HCT116 (cell line): ENCODE results near the gene TMEM235. TPM values are rescaled to one million over a fixed set of nuclear protein-coding genes. Genes with fewer than 3 reads are reported as not detected.

Source experiments
- ATAC-seq: fragments of 200-7000 bp; cut with Tn5 transposase; 2 replicates; pipeline ENCODE4 v1.9.1; 2020; ENCODE audit warnings: mild to moderate bottlenecking, moderate library complexity
- BruUV-seq: library from RNA; stranded (reverse); fragments of 400-500 nt; replicated peaks from 2 replicates; lab custom pipeline; 2021; lab: Mats Ljungman, UMichigan
- CTCF ChIA-PET: fragments of 300-600 bp; sonication (Branson Sonifier 250); formaldehyde crosslinking; loops from one replicate; lab custom pipeline; 2021; ENCODE audit warnings: antibody characterized with exemption; lab: Charles Lee
- POLR2A ChIA-PET: fragments of 300-600, 350-600 bp; sonication (Branson Sonifier 250); formaldehyde crosslinking; loops from one replicate; lab custom pipeline; 2021; ENCODE audit warnings: antibody characterized with exemption; lab: Charles Lee
- RAD21 ChIA-PET, 2 experiments: fragments of 300-600 bp; sonication (Branson Sonifier 250); formaldehyde crosslinking; loops; one replicate each; lab custom pipeline; 2023; ENCODE audit warnings: low total read pairs in 2 of 2; ENCODE audit not compliant: uncharacterized antibody in 2 of 2, unreplicated experiment in 2 of 2, low non-redundant PET in 1 of 2; lab: Charles Lee
- DNase-seq: peaks from one replicate; pipeline ENCODE4 v3.0.0-alpha.2; 2010; ENCODE audit warnings: low read depth, low spot score
- H2AFZ ChIP-seq: fragments of 200-600 bp; shearing (Covaris generic), sonication (generic); 2 replicates; pipeline ENCODE4 v1.6.1; 2017; ENCODE audit warnings: low read depth, mixed run types, mixed read lengths, antibody characterized with exemption, low read length; ENCODE audit not compliant: poor library complexity, severe bottlenecking
- H3K27ac ChIP-seq: 2 replicates; pipeline ENCODE4 v1.5.1; 2012; ENCODE audit warnings: low read depth, low read length
- H3K27me3 ChIP-seq: fragments of 200-600 bp; sonication (generic); 2 replicates; pipeline ENCODE4 v1.6.1; 2016; ENCODE audit warnings: mixed run types, low read length, mixed read lengths; ENCODE audit not compliant: insufficient read depth
- H3K36me3 ChIP-seq, 2 experiments: fragments of 200-500 bp in 1 of 2; fragments of 200-600 bp in 1 of 2; sonication (Bioruptor generic) in 1 of 2; sonication (generic) in 1 of 2; 2 replicates each; pipeline versions ENCODE4 v1.5.1 to v1.6.1; 2014 to 2016; ENCODE audit warnings: low read length in 2 of 2, inconsistent platforms in 1 of 2, mixed read lengths in 1 of 2, mixed run types in 1 of 2; ENCODE audit not compliant: insufficient read depth in 2 of 2, control insufficient read depth in 1 of 2
- H3K4me1 ChIP-seq, 2 experiments: fragments of 200-600 bp in 1 of 2; sonication (generic) in 1 of 2; 2 replicates each; pipeline versions ENCODE4 v1.5.1 to v1.6.1; 2012 to 2017; ENCODE audit warnings: low read length in 2 of 2, inconsistent platforms in 1 of 2, mild to moderate bottlenecking in 1 of 2, mixed read lengths in 1 of 2, mixed run types in 1 of 2, moderate library complexity in 1 of 2; ENCODE audit not compliant: insufficient read depth in 2 of 2, control insufficient read depth in 1 of 2
- H3K4me2 ChIP-seq: fragments of 200-600 bp; sonication (generic); 2 replicates; pipeline ENCODE4 v1.6.1; 2017; ENCODE audit warnings: mixed run types, low read length, mixed read lengths
- H3K4me3 ChIP-seq, 2 experiments: fragments of 200-600 bp in 1 of 2; sonication (generic) in 1 of 2; replicated peaks in 1 of 2; 2 replicates each; pipeline ENCODE4 v1.5.1; 2011 to 2016; ENCODE audit warnings: low read length in 2 of 2, control low read depth in 1 of 2, low read depth in 1 of 2, mild to moderate bottlenecking in 1 of 2, mixed read lengths in 1 of 2, mixed run types in 1 of 2
- H3K79me2 ChIP-seq: fragments of 200-600 bp; sonication (generic); 2 replicates; pipeline ENCODE4 v1.6.1; 2017; ENCODE audit warnings: mild to moderate bottlenecking, mixed run types, low read length, moderate library complexity, mixed read lengths; ENCODE audit not compliant: insufficient read depth
- H3K9ac ChIP-seq: fragments of 200-600 bp; sonication (generic); 2 replicates; pipeline ENCODE4 v1.6.1; 2016; ENCODE audit warnings: low read length, mixed read lengths
- H3K9me2 ChIP-seq: fragments of 200-600 bp; sonication (generic), shearing (Covaris generic); 2 replicates; pipeline ENCODE4 v1.6.1; 2017; ENCODE audit warnings: mixed run types, mild to moderate bottlenecking, moderate library complexity; ENCODE audit not compliant: insufficient read depth
- H3K9me3 ChIP-seq, 2 experiments: fragments of 200-500 bp in 1 of 2; fragments of 200-600 bp in 1 of 2; sonication (Bioruptor generic) in 1 of 2; sonication (generic) in 1 of 2; 2 replicates each; pipeline ENCODE4 v1.6.1; 2014 to 2017; ENCODE audit warnings: low read length in 2 of 2, mixed read lengths in 2 of 2, inconsistent platforms in 1 of 2, low read depth in 1 of 2, mild to moderate bottlenecking in 1 of 2, mixed run types in 1 of 2, moderate library complexity in 1 of 2; ENCODE audit not compliant: control insufficient read depth in 1 of 2, insufficient read depth in 1 of 2
- H4K20me1 ChIP-seq: fragments of 200-600 bp; sonication (generic), shearing (Covaris generic); 2 replicates; pipeline ENCODE4 v1.6.1; 2017; ENCODE audit warnings: mixed run types, mild to moderate bottlenecking, moderate library complexity; ENCODE audit not compliant: insufficient read depth
- CBX3 ChIP-seq: IDR thresholded peaks from 2 replicates; pipeline ENCODE4 v1.6.1; 2012; ENCODE audit warnings: low read depth
- CEBPB ChIP-seq: IDR thresholded peaks from 2 replicates; pipeline ENCODE4 v1.6.1; 2012; ENCODE audit warnings: low read depth
- ELF1 ChIP-seq: IDR thresholded peaks from 2 replicates; pipeline ENCODE4 v1.6.1; 2012; ENCODE audit warnings: low read depth, borderline replicate concordance
- EZH2 ChIP-seq: fragments of 200-600 bp; sonication (generic); IDR thresholded peaks from 2 replicates; pipeline ENCODE4 v1.6.1; 2017; ENCODE audit warnings: antibody characterized with exemption, mixed run types
- EZH2phosphoT487 ChIP-seq: fragments of 200-600 bp; IDR thresholded peaks from 2 replicates; pipeline ENCODE4 v1.6.1; 2018; ENCODE audit warnings: antibody characterized with exemption, borderline replicate concordance
- POLR2A ChIP-seq: IDR thresholded peaks from 2 replicates; pipeline ENCODE4 v1.7.0; 2011; ENCODE audit warnings: borderline replicate concordance; ENCODE audit not compliant: insufficient read depth, insufficient read length; ENCODE audit errors: extremely low read depth
- POLR2AphosphoS5 ChIP-seq: IDR thresholded peaks from 2 replicates; pipeline ENCODE4 v1.6.1; 2011; ENCODE audit warnings: mild to moderate bottlenecking, low read depth, low read length, moderate library complexity
- SIN3A ChIP-seq: IDR thresholded peaks from 2 replicates; pipeline ENCODE4 v1.6.1; 2012; ENCODE audit warnings: low read depth
- SRF ChIP-seq: IDR thresholded peaks from 2 replicates; pipeline ENCODE4 v1.6.1; 2012; ENCODE audit warnings: low read depth
- TCF7L2 ChIP-seq: IDR thresholded peaks from 2 replicates; pipeline ENCODE4 v1.7.0; 2011; ENCODE audit warnings: borderline replicate concordance, inconsistent platforms; ENCODE audit not compliant: insufficient read depth, insufficient read length; ENCODE audit errors: extremely low read depth
- YY1 ChIP-seq: IDR thresholded peaks from 2 replicates; pipeline ENCODE4 v1.6.1; 2011; ENCODE audit warnings: low read length, low read depth, moderate library complexity, mild to moderate bottlenecking; ENCODE audit not compliant: insufficient replicate concordance; ENCODE audit errors: extremely low read depth
- intact Hi-C: fragments of 100-400 bp; cut with micrococcal nuclease; formaldehyde crosslinking; loops from 2 replicates; pipeline ENCODE4 v1.10.0; 2022
- total RNA-seq: library from RNA; stranded (reverse); gene quantifications from one replicate; pipeline ENCODE4 v1.2.1, GENCODE V29; 2021; ENCODE audit not compliant: unreplicated experiment
- TF ChIP-seq, protein P1 (sequence below): IDR thresholded peaks from 2 replicates; pipeline ENCODE4 v1.6.1; 2012
- TF ChIP-seq, protein P2 (sequence below): IDR thresholded peaks from 2 replicates; pipeline ENCODE4 v1.6.1; 2012
- TF ChIP-seq, protein P3 (sequence below), 3 experiments: fragments of 200-600 bp in 1 of 3; sonication (generic) in 1 of 3; IDR thresholded peaks in 2 of 3; conservative IDR thresholded peaks in 1 of 3; 2 replicates each; pipeline ENCODE4 v1.5.1; 2012 to 2017; ENCODE audit warnings: low read depth in 2 of 3, low read length in 2 of 3, antibody characterized with exemption in 1 of 3, borderline replicate concordance in 1 of 3, control low read depth in 1 of 3, mild to moderate bottlenecking in 1 of 3, mixed read lengths in 1 of 3, mixed run types in 1 of 3, moderate library complexity in 1 of 3; ENCODE audit not compliant: insufficient read depth in 1 of 3

The TMEM235 gene
- total RNA-seq, 1 experiment from 2014 or later: not detected

DNA sequence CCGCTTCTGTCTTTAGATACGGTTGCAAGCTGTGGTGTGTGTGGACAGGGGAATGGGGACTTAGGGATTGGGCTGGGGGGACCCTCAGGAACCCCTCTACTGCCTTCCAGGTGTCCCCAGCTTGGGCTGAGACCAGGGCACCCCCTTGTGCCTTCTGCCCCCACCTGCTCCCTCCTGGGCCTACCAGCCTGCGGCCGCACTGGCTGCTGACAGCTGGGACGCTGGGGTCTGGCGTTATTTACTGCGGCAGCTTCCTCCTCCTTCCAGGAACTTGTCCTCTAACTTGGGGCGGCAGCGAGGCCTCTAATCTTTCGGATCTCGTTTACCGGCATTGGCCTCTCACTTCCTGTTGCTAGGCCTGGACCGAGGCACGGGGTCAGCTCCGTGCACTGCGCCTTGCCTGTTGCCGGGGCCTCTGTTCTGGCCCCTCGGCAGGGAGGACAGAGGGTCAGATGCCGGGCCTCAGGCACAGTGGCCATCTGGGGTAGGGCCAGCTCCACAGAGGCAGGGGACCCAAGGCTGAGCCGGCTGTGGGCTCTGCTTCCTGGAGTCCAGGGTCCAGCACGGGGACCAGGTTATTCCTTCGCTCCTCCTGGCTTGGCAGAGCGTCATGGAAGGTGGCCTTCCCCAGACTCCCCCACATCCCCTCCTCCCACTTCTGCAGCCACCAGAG, 31.8 kb downstream of the TMEM235 start:
- no TSS peak for BruUV-seq
- Histone ChIP-seq H3K4me1 (no peaks in the 10 kb centered on the region), H3K36me3 (no peaks in the 10 kb centered on the region), H2AFZ (no peak overlapping the region), H3K27ac (no peak overlapping the region), H3K9ac (no peak overlapping the region), H3K4me2 (no peak overlapping the region), H3K4me3 (no peak overlapping the region), H3K9me2 (no peaks in the 10 kb centered on the region), H3K79me2 (no peaks in the 10 kb centered on the region), H4K20me1 (no peaks in the 10 kb centered on the region)
- RAD21 ChIA-PET: no interaction called here
- DNase-seq: no peak
- intact Hi-C loops: no loop called here
- CTCF ChIA-PET: interaction anchor here (1.5 kb wide), 1 partner anchor 12 kb away, joined by 9 read pairs; no protein-coding TSS in a partner anchor
- POLR2A ChIA-PET: interaction anchor here (0.6 kb wide), 1 partner anchor 229 kb away, joined by 5 read pairs; no protein-coding TSS in a partner anchor
- no peak for TF ChIP-seq POLR2AphosphoS5
- no peak for TF ChIP-seq EZH2phosphoT487
- TF ChIP-seq, protein P1, sequence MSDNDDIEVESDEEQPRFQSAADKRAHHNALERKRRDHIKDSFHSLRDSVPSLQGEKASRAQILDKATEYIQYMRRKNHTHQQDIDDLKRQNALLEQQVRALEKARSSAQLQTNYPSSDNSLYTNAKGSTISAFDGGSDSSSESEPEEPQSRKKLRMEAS: no peak
- TF ChIP-seq YY1: no peak
- TF ChIP-seq ELF1: no peak
- no peak for TF ChIP-seq TCF7L2
- no peak for TF ChIP-seq POLR2A
- TF ChIP-seq SRF: no peak
- TF ChIP-seq CEBPB: no peak
- no peak for TF ChIP-seq SIN3A
- no peak for TF ChIP-seq CBX3
- TF ChIP-seq, protein P2, sequence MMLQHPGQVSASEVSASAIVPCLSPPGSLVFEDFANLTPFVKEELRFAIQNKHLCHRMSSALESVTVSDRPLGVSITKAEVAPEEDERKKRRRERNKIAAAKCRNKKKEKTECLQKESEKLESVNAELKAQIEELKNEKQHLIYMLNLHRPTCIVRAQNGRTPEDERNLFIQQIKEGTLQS: no peak
- TF ChIP-seq, protein P3, sequence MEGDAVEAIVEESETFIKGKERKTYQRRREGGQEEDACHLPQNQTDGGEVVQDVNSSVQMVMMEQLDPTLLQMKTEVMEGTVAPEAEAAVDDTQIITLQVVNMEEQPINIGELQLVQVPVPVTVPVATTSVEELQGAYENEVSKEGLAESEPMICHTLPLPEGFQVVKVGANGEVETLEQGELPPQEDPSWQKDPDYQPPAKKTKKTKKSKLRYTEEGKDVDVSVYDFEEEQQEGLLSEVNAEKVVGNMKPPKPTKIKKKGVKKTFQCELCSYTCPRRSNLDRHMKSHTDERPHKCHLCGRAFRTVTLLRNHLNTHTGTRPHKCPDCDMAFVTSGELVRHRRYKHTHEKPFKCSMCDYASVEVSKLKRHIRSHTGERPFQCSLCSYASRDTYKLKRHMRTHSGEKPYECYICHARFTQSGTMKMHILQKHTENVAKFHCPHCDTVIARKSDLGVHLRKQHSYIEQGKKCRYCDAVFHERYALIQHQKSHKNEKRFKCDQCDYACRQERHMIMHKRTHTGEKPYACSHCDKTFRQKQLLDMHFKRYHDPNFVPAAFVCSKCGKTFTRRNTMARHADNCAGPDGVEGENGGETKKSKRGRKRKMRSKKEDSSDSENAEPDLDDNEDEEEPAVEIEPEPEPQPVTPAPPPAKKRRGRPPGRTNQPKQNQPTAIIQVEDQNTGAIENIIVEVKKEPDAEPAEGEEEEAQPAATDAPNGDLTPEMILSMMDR (IDR thresholded peaks at IDR 0.05 in 2 of 3, conservative IDR thresholded peaks at IDR 0.05 in 1 of 3; ENCODE audit: borderline replicate concordance in 1 of 3, insufficient read depth in 1 of 3, low read depth in 2 of 3, low read length in 2 of 3): no peak
- TF ChIP-seq EZH2: no peak
- TF ChIP-seq, all 23 proteins: peak for 0
- H3K9me3 ChIP-seq: no peaks in the 10 kb centered on the region
- no peaks in the 10 kb centered on the region for H3K27me3 ChIP-seq
- no peak for ATAC-seq
